ENCODE data around the gene INTS13. TPM values are rescaled to one million over a fixed set of nuclear protein-coding genes. Genes with fewer than 3 reads are reported as not detected.

Gene INTS13
- total and polyA plus RNA-seq, 2 of the 13 experiments (the other 11 are each of a cell fraction or from before 2014, with no cell fraction given), result 16.3 to 43.7 TPM

DNA sequence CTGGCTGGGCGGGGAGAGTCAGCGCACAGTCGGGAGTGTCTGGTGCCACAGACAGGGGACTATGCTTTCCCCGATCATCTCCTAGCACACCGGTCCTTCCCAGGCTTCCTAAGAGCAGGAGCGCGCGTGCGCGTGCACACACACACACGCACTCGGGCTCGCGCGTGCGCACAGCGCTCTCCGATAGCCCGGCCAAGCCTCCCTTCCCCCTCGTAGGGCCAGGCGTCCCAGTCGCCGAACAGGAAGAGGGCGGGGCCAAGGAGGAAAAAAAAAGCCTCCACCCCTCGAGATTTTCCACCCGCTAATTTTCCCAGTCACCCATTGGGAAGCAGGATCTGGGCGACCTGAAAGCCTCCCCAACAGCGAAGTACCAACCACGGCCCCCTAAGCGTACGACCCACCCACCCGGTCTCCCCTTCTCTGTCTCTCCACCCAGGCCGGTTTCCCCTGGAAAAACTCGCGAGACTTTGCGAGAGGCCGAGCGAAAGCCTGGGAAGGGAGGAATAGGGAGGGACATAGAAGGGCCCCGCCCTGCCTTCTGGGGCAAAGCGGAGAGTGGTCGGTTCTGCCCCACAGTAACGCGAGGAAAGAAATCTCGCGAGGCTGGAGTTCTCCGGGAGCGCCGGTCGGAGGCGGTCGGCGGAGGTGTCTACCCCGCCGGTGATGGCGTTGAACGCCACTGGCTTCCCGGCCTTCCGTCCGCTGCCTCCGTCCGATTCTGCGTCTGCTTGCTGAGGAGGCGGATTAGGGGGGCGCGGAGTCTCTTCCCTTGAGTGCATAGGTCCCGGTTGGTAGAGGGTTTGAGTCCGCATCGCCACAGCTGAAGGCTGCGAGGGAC lies at the start of gene INTS13, which contains the start of gene FGFR1OP2 (continued):
- TF ChIP-seq, protein P1, sequence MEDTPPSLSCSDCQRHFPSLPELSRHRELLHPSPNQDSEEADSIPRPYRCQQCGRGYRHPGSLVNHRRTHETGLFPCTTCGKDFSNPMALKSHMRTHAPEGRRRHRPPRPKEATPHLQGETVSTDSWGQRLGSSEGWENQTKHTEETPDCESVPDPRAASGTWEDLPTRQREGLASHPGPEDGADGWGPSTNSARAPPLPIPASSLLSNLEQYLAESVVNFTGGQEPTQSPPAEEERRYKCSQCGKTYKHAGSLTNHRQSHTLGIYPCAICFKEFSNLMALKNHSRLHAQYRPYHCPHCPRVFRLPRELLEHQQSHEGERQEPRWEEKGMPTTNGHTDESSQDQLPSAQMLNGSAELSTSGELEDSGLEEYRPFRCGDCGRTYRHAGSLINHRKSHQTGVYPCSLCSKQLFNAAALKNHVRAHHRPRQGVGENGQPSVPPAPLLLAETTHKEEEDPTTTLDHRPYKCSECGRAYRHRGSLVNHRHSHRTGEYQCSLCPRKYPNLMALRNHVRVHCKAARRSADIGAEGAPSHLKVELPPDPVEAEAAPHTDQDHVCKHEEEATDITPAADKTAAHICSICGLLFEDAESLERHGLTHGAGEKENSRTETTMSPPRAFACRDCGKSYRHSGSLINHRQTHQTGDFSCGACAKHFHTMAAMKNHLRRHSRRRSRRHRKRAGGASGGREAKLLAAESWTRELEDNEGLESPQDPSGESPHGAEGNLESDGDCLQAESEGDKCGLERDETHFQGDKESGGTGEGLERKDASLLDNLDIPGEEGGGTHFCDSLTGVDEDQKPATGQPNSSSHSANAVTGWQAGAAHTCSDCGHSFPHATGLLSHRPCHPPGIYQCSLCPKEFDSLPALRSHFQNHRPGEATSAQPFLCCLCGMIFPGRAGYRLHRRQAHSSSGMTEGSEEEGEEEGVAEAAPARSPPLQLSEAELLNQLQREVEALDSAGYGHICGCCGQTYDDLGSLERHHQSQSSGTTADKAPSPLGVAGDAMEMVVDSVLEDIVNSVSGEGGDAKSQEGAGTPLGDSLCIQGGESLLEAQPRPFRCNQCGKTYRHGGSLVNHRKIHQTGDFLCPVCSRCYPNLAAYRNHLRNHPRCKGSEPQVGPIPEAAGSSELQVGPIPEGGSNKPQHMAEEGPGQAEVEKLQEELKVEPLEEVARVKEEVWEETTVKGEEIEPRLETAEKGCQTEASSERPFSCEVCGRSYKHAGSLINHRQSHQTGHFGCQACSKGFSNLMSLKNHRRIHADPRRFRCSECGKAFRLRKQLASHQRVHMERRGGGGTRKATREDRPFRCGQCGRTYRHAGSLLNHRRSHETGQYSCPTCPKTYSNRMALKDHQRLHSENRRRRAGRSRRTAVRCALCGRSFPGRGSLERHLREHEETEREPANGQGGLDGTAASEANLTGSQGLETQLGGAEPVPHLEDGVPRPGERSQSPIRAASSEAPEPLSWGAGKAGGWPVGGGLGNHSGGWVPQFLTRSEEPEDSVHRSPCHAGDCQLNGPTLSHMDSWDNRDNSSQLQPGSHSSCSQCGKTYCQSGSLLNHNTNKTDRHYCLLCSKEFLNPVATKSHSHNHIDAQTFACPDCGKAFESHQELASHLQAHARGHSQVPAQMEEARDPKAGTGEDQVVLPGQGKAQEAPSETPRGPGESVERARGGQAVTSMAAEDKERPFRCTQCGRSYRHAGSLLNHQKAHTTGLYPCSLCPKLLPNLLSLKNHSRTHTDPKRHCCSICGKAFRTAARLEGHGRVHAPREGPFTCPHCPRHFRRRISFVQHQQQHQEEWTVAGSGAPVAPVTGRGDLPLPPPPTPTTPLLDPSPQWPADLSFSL (CRISPR knock-in tag; IDR thresholded peaks at IDR 0.05), result no peak
- TF ChIP-seq MXD4 (CRISPR knock-in tag; IDR thresholded peaks at IDR 0.05) (peak; percentile 29; the same call in 1 of the 2 replicates), TSC22D2 (CRISPR knock-in tag; IDR thresholded peaks at IDR 0.05; ENCODE audit: borderline replicate concordance) (no peak), PAWR (CRISPR knock-in tag; IDR thresholded peaks at IDR 0.05; ENCODE audit: borderline replicate concordance) (peak; percentile 69; the same call in 1 of the 2 replicates), ZNF567 (CRISPR knock-in tag; IDR thresholded peaks at IDR 0.05; ENCODE audit: borderline replicate concordance) (0 out of 2 replicates have a peak, but pooled peaks have one; percentile 68), ZFP90 (CRISPR knock-in tag; IDR thresholded peaks at IDR 0.05; ENCODE audit: borderline replicate concordance) (peak; percentile 13; the same call in 1 of the 2 replicates), KDM1A (CRISPR knock-in tag; IDR thresholded peaks at IDR 0.05) (no peak), ZNF225 (CRISPR knock-in tag; IDR thresholded peaks at IDR 0.05) (no peak), NR2C2 (CRISPR knock-in tag; IDR thresholded peaks at IDR 0.05; ENCODE audit: borderline replicate concordance) (0 out of 2 replicates have a peak, but pooled peaks have one; percentile 33), CHD2 (IDR thresholded peaks at IDR 0.05; ENCODE audit: low read depth, low read length) (peak; percentile 97), HNRNPL (IDR thresholded peaks at IDR 0.05; ENCODE audit: low read depth, low read length) (no peak), SAP130 (CRISPR knock-in tag; IDR thresholded peaks at IDR 0.05; ENCODE audit: low read depth) (peak; percentile 73), RXRA (CRISPR knock-in tag; IDR thresholded peaks at IDR 0.05) (peak; percentile 61)
- TF ChIP-seq, protein P2, sequence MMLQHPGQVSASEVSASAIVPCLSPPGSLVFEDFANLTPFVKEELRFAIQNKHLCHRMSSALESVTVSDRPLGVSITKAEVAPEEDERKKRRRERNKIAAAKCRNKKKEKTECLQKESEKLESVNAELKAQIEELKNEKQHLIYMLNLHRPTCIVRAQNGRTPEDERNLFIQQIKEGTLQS (CRISPR knock-in tag; IDR thresholded peaks at IDR 0.05), result no peak
- TF ChIP-seq, protein P3, sequence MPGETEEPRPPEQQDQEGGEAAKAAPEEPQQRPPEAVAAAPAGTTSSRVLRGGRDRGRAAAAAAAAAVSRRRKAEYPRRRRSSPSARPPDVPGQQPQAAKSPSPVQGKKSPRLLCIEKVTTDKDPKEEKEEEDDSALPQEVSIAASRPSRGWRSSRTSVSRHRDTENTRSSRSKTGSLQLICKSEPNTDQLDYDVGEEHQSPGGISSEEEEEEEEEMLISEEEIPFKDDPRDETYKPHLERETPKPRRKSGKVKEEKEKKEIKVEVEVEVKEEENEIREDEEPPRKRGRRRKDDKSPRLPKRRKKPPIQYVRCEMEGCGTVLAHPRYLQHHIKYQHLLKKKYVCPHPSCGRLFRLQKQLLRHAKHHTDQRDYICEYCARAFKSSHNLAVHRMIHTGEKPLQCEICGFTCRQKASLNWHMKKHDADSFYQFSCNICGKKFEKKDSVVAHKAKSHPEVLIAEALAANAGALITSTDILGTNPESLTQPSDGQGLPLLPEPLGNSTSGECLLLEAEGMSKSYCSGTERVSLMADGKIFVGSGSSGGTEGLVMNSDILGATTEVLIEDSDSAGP (CRISPR knock-in tag; IDR thresholded peaks at IDR 0.05; ENCODE audit: borderline replicate concordance), result peak; percentile 66
- TF ChIP-seq, protein P4, sequence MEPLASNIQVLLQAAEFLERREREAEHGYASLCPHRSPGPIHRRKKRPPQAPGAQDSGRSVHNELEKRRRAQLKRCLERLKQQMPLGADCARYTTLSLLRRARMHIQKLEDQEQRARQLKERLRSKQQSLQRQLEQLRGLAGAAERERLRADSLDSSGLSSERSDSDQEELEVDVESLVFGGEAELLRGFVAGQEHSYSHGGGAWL (CRISPR knock-in tag; IDR thresholded peaks at IDR 0.05), result peak; percentile 35; the same call in 1 of the 2 replicates

All from HepG2 (cell line).